Measurements from ENCODE around the gene HOXA2.

Gene HOXA2

DNA sequence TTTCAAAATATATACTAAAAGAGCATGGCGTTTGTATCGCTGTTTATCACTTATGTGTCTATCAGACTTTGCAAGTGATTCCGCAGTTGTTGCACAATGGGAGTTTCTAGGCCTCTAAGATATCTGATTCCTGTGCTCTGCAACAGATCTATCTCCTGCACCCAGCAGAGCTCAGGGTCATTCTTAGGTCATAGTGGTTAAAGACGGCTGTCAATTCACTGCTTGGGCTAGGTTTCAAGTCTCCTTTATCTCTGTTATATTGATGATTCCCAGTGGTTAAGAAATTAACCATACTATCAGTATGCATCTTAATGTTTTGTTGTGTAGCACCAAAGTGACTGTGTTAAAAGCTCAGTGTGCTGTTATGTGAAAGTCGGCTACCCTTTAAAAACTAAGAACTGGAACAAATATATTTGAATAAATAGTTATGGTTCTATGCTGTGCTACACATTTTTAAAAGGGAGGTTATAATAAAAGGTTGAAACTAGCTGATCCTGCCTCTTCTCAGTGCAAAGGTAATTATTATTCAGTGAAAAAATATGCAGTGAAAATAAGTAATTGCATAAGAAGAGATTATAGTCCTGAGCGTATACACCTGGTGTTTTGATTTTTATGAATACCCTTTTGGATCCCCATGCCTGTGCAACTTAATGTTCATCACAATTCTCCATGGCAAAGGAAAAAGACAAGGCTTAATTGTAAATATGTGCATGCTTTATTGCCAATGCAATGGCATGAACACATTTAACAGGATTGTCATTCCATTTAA, 30.7 kb downstream of the HOXA2 start:
- DNase-seq = no peak

DNA sequence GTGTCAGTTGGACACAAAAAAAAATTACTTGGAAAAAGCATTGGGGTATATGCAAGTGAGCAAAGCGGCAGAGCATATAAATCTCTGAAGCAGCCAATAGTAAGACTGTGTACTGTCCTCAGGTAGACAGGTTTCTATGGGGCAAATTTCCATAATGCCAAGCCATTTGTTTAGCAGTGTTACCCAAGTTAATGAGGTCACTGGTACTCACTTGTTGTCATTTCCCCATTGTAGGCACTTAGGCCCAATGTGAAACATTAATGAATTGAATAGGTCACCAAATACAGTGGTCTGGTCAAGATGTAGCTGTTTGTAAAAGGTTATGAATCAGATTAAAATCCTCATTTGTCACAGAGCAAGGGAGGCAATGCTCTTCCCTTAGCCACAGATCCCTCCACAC, 34.2 kb downstream of the HOXA2 start:
- DNase-seq = no peak

DNA sequence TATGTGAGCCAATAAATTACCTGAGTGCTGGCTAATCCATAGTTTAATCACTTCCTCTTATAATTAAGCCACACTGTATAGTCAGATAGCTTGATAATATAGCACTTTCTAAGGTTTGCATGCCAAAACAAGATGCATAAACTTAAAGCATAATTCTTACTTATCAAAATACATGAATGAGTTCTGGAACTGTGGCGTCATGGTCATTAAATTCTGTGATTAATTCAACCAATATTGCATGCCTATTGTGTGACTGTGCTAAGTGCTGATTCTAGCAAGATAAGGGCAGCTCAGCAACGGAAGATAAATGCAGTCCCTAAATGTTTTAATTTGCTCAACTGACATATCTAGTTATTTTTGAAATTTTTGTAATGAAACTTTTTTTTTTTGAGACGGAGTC, 36.3 kb downstream of the HOXA2 start:
- DNase-seq = no peak

DNA sequence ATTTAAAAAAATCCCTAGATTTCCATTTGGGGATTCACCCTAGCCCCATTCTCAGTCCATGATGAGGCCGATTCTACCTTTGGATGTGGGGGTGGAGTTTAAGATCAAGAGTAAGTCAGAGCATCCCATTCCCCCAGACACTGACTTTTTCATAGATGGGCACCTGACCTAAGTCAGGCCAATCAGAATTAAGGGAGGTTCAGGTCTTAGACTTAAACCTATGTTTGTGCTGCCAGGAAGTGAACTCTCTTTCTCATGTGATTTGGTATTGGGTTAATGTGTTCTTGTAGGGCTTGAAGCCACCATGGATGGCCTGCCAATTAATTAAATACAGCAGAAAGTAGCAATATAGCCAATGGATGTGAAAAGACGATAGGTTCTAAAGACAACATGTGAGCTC, 36.8 kb downstream of the HOXA2 start:
- no peak for DNase-seq

DNA sequence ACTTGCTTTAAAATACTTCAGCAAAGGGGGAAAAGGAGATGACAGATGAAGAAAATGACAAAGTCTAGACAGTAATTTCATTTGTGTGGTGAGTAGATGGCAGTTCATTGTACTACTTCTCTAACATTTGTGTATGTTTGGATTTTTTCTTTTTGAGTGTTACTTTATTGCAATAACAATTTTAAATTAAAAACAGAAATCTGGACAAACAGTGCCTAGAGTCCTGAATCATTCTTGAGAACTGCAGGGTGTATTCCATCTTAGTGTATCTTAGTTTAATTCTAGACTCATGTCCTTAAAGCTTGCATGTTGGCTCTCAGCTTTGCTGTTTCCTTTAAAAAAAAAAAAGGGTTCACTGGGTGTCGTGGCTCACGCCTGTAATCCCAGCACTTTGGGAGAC, 37.8 kb downstream of the HOXA2 start:
- DNase-seq = no peak

DNA sequence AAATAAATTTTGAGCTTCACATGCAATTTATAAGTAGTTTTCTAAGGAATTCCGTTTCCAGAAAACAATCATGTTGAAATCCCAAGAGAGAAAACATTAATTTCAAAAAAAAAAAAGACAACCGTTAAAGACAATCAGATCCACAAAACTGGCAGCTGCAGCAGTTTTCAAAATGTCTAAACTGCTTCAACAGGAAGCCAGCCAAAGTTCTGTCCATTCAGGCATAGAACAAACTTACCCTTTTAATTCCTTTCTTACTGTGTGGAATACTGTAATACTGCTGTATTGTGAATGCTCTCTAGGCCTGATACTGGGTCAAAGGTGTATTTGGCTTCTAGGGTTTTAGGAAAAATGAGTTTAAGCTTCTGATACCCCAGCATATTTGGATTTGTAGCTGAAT, 38.3 kb downstream of the HOXA2 start:
- DNase-seq = no peak

DNA sequence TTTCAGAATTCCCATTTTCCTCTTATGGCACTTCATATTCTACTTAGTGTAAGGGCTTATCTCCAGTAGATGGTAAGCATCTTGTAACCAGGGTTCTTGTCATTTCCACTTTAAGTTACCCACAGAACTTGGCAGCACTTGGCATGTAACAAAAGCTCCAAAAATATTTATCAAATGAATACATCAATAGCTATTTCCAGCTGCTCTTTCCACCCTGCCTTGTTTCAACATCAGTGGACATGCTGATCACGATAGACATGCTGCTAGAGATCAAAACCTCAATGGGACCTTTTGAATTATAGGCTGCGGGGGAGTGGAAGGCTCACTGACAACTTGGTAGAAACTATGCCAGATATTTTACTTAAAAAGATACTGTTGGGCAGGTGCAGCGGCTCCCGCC, 39.5 kb downstream of the HOXA2 start:
- DNase-seq = no peak

DNA sequence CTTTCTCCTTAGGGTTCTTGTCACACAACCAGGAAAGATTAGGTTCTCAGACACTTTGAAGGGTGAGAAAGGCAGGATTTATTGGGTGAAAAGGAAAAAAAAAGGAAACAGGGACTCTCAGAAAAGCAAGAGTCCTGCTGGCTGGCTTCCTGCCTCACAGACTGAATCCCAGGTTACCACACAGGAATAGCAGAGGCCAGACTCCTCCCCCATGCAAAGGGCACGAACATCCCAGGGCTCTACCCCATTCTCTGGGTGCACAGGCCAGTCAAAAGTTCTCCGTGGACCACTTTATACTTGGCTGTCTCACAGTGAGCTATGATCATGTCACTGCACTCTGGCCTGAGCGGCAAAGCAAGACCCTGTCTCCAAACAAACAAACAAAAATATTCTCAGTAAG, 49.3 kb downstream of the HOXA2 start:
- no peak for DNase-seq

DNA sequence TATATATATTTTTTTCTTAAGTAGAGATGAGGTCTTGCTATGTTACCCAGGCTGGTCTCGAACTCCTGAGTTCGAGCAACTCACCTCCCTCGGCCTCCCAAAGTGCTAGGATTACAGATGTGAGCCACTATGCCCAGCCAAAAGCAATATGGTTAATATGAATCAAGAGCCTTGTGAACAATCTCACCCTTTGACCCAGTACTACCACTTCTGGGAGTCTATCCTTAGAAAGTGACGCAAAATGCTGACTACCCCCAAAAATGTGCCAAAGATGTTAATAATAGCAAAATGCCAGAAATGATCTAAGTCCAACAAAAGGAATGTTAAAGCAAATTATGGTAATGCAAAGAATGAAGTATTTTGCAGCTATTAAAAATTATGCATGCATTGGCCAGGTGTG, 51.0 kb downstream of the HOXA2 start:
- no peak for DNase-seq

Measured in Kasumi-1 (cell line).